GM19455 (cell line): ENCODE data around the gene PDZRN3.

Source experiments
- ATAC-seq: cut with Tn5 transposase; IDR thresholded peaks from one replicate; pipeline ENCODE4 v1.9.1; 2021; ENCODE audit not compliant: unreplicated experiment

Gene PDZRN3

GRCh38 chr3:73623346-73623745 is 1.4 kb downstream of the PDZRN3 start:
- ATAC-seq = no peak

GRCh38 chr3:73622091-73622805 is 2.5 kb downstream of the PDZRN3 start:
- ATAC-seq = no peak

DNA sequence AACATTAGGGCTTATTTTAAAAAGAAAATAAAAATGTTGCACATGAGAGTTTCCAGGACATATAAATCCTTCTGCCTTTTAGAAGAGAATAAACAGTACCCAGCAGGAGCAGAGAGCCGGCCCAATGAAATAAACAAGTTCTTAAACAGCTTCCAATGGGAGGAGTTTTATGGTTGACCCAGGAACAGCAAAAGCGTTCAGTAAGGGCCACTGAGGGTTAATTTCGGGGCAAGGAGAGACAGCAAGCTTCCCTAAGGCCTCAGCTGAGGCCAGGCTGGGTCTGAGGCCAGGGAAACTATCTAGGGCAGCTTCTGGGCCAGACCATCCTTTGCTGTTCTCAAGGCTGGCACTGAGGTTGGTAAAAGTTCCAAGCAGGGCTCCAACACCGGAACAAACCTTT is 3.4 kb downstream of the PDZRN3 start:
- ATAC-seq = no peak

DNA sequence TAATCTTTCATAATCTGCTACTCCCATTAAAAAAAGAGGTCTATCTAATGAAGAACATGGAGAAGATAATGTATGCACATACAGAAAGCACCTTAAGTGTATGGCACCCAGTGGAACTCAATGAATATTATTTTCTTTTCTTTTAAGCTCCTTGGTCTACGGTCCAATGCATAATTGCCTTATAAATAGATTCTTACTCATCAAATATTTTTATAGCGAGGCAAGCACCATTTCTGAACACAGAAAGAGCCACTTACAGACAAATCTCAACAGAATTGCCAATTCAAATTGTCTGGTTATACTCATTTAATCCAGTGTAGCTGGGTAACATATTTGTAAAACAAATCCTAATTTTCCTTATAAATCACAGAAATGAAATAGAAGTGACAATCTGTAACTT is 6.3 kb downstream of the PDZRN3 start:
- ATAC-seq = no peak

DNA sequence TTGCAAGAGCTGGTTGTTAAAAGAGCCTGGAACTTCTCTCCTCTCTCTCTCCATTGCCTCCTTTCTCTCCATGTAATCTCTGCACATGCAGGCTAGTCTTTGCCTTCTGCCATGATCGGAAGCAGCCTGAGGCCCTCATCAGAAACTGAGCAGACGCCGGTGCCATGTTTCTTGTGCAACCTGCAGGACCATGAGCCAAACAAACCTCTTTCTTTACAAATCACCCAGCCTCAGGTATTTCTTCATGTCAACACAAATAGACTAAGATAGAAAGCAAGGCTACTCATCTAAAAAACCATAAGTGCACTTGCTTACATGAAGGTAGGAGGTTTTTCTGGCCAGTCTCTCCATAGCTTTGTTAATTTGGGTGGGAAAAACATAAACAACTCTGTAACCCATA is 8.7 kb downstream of the PDZRN3 start:
- no peak for ATAC-seq

DNA sequence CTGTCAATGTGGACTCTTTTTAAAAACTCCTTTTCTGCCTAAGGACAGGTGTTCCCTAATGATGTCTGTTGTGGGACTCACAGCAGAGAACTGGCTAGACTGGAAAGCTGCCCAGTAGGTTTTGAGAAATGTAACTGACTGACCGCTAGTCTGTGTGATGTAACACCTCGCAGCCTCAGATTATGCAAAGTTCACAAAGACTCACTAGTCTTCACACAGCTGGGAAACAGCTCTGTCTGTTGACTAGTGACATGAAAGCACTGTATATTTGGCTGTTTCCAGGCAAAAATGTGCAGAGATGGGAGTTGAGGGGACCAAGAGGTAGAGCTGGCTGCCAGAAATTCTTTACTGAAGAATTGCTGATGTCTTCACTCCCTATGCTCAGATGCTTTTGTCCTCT is 10.3 kb downstream of the PDZRN3 start:
- no peak for ATAC-seq

DNA sequence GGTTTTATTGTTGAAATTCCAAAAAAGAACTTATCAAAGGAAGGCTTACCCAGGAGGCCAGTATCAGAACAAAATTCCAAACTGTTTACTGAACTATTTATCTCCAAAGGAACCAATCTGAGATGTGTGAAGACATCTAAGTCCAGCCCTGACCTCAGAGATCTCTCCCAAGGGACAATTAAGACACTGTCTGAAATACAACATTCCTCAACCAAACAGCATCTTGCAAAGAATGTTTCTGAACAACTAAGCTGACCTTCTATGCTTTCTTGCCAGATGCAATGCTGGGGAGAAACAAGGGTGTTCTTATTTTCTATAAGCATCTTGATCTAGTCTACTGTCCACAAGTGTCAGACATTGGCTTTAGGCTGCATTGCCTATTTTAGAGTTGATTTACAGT is 13.6 kb downstream of the PDZRN3 start:
- no peak for ATAC-seq

GRCh38 chr3:73610493-73610892 is 14.2 kb downstream of the PDZRN3 start:
- ATAC-seq = no peak

- no peak for ATAC-seq
These were observed 15.1 kb downstream of the PDZRN3 start for GRCh38 chr3:73609655-73610054.

- no peak for ATAC-seq
These were observed 15.5 kb downstream of the PDZRN3 start for GRCh38 chr3:73609315-73609641.

DNA sequence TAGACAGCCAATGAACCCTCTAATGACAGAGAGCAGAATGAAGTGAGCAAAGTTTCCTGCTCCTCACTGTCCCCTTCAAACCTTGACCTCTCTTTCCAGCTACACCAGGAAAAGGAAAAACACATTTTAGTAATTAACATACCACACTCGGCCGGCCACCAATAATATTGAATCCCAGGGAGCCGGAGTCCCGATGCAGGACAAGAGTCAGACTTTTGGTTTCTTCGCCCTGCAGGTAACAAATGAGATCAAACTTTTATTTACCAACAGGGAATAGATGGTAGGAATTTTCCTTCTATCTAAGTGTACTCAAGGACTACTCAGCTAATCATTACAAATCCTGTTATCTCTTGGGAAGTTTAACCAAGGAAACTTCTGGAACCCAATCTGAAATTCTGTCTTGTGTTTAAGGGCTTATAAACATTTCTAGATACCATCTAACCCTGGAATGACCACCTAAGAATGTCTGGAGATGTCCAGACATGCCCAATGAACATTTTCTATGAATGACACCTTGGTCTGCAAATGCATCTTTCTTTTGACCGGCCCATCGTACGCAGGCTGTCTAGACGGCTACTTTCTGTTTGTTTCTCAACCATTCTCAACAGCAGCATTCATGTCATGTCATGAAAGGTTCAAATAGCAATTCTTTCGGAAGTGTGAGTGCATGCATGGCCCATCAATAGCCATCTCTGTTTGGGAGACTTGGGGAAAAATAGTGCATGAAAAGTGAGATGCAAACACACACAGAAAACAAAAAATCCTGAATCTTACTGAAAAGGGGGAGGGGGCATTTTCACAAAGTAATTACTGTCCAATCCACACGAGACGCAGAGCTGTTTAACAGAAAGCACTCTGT is 16.1 kb downstream of the PDZRN3 start:
- ATAC-seq = no peak

- no peak for ATAC-seq
These were observed 18.9 kb downstream of the PDZRN3 start for GRCh38 chr3:73605861-73606260.

DNA sequence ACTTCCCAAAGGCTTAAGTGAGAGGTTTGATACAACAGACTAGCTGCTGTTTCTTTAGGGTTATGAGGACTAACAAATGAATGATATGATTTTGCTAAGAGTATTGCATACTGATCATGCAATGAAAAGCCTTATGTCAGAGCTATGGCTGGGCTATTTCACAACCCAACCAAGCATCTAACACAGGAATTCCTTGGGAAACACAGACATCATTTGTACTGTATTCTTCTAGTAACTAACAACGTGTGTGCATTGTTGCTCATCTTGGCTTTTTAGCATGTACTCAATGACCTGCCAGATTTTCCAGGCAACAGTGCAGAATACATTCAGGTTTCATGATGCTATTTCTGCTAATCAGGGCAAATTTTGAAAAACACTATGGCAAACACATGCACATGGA is 19.3 kb downstream of the PDZRN3 start:
- no peak for ATAC-seq

DNA sequence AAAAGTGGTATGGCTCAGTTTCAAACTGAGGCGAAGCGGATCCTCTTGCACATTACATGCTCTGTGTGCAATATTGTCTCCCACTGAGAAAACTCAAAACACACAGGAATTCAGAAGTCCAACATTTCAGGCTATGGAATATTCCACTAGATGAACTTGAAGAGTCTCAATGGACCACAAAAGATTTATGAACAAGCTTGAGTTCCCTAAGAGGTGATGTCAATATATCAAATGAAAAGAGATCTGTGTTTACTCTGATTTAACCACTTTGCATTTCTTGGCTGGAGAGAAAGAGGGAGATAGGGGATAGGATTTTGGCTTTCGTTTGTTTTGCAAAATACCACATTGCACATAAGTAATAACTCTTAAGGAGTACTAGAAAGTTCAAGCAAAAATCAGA is 20.3 kb downstream of the PDZRN3 start:
- no peak for ATAC-seq

DNA sequence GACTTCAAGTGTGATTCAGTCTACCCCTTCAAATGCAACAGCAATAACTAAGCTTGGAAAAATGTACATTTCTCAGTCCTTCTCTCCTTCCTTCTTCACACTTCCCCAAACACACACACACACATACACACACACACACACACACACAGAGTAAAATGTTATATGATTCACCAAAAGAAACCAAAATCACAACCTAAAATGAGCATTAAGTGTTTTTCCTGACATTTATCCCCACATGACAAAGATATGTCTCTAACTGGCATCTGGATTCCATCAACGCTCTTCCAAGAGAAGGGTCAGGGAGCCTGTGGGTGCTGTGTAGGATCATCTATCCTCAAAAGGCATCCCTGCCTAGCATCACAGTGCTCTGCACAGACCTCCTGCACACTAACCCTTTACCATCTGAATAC is 21.0 kb downstream of the PDZRN3 start:
- no peak for ATAC-seq

DNA sequence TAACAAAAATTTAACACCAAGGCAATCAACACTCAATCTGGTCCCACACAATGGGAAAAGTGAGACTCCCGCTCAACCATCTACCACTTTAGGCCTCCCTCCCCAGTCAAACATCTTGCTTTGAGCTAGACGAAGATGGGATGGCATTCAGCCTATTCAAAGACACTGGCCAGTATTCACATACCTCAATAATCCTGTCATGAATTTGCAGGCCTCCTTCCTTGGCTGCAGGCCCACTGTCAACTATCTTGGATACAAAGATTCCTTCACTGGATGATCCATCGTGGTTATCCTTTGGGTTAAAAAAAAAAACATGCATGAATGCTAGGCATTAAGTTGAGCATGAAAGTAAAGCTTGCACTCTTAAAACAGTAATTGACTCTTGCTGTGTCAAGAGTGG is 22.6 kb downstream of the PDZRN3 start:
- no peak for ATAC-seq

- no peak for ATAC-seq
These were observed 23.3 kb downstream of the PDZRN3 start for GRCh38 chr3:73601481-73601880.

- no peak for ATAC-seq
These were observed 23.7 kb downstream of the PDZRN3 start for GRCh38 chr3:73601011-73601410.

- ATAC-seq = no peak
These were observed 24.3 kb downstream of the PDZRN3 start for GRCh38 chr3:73600293-73600938.

DNA sequence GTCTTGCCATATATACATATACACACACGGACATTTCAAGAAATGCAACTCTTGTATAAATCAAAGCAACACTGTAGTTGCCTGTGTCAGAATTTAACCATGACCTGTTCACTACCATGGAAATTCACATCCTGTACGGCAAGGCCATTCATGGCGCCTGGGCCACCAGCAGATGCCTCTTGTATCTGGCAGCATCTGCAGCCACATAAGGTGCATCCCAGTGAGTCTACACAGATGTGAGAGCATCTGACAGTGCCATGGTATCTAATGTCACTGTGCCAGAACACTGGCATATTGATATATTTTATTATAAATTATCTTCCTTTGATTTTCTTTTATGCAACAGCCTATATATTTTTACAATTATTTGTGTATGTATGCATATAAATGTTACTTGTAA is 25.1 kb downstream of the PDZRN3 start:
- no peak for ATAC-seq

GRCh38 chr3:73597476-73597875 is 27.3 kb downstream of the PDZRN3 start:
- no peak for ATAC-seq
